IPS DF 4.7 (cell line): Measurements from ENCODE around the gene PRLH.

ENCODE experiments used
- DNase-seq: peaks from one replicate; pipeline ENCODE4 v3.0.0-alpha.2; 2013; ENCODE audit warnings: low spot score; ENCODE audit errors: extremely low read depth

The PRLH gene

GRCh38 chr2:237566401-237567235 is at the start of gene PRLH:
PRLH (plus strand) TSS chr2:237566574; CDS start chr2:237566574, 0 bp downstream.
- DNase-seq: no peak

- DNase-seq: no peak
Measured at GRCh38 chr2:237517163-237517562, 49.2 kb upstream of the PRLH start.

GRCh38 chr2:237517990-237518389 is 48.4 kb upstream of the PRLH start:
- DNase-seq: no peak

- DNase-seq: no peak
Measured at GRCh38 chr2:237519506-237520245, 46.7 kb upstream of the PRLH start.

- no peak for DNase-seq
Measured at GRCh38 chr2:237520290-237520689, 46.1 kb upstream of the PRLH start.

GRCh38 chr2:237524631-237525030 is 41.7 kb upstream of the PRLH start:
- DNase-seq: no peak

GRCh38 chr2:237525559-237526157 is 40.7 kb upstream of the PRLH start:
- DNase-seq: no peak

GRCh38 chr2:237527233-237527632 is 39.1 kb upstream of the PRLH start:
- no peak for DNase-seq

GRCh38 chr2:237527766-237528165 is 38.6 kb upstream of the PRLH start:
- DNase-seq: no peak

GRCh38 chr2:237529452-237530402 is 36.6 kb upstream of the PRLH start:
- no peak for DNase-seq

GRCh38 chr2:237530472-237531433 is 35.6 kb upstream of the PRLH start:
- no peak for DNase-seq

- no peak for DNase-seq
Measured at GRCh38 chr2:237532160-237532559, 34.2 kb upstream of the PRLH start.

GRCh38 chr2:237533668-237534161 is 32.7 kb upstream of the PRLH start:
- DNase-seq: no peak

- DNase-seq: no peak
Measured at GRCh38 chr2:237534380-237534779, 32.0 kb upstream of the PRLH start.

GRCh38 chr2:237535385-237536082 is 30.8 kb upstream of the PRLH start:
- no peak for DNase-seq

- no peak for DNase-seq
Measured at GRCh38 chr2:237536083-237536415, 30.3 kb upstream of the PRLH start.

- no peak for DNase-seq
Measured at GRCh38 chr2:237536617-237537016, 29.8 kb upstream of the PRLH start.

- no peak for DNase-seq
Measured at GRCh38 chr2:237538001-237538720, 28.2 kb upstream of the PRLH start.

GRCh38 chr2:237538901-237539300 is 27.5 kb upstream of the PRLH start:
- no peak for DNase-seq
